HG03439 (cell line): ENCODE results near the gene SWSAP1.
"Not testable (repeated sequence)": the region's sequence is repeated elsewhere in the genome, so short reads cannot be mapped to it uniquely, and the experiment has no call there.

ENCODE experiments used
- ATAC-seq: cut with Tn5 transposase; IDR thresholded peaks from one replicate; pipeline ENCODE4 v1.9.1; 2021; ENCODE audit warnings: mild to moderate bottlenecking, moderate library complexity; ENCODE audit not compliant: unreplicated experiment

The SWSAP1 gene

DNA sequence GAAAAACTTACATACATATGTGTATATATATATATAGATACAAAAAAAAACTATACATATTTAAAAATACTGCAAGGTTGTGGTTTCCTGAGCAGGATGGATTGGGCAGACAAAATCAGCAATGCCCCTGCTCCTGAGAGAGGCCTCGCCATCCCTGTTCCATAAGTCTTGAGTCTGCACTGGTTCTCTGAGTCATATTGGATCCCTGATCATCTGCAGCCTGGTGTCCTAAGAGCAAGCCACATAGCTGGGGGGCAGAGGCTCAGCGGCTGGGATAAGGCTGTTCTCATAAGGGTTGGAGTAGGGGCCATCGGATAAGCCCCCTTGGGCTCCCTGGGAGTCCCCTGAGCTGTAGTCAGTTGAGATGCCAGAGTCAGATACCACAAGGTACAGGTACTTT is 3.3 kb downstream of the SWSAP1 start:
- ATAC-seq: no peak

DNA sequence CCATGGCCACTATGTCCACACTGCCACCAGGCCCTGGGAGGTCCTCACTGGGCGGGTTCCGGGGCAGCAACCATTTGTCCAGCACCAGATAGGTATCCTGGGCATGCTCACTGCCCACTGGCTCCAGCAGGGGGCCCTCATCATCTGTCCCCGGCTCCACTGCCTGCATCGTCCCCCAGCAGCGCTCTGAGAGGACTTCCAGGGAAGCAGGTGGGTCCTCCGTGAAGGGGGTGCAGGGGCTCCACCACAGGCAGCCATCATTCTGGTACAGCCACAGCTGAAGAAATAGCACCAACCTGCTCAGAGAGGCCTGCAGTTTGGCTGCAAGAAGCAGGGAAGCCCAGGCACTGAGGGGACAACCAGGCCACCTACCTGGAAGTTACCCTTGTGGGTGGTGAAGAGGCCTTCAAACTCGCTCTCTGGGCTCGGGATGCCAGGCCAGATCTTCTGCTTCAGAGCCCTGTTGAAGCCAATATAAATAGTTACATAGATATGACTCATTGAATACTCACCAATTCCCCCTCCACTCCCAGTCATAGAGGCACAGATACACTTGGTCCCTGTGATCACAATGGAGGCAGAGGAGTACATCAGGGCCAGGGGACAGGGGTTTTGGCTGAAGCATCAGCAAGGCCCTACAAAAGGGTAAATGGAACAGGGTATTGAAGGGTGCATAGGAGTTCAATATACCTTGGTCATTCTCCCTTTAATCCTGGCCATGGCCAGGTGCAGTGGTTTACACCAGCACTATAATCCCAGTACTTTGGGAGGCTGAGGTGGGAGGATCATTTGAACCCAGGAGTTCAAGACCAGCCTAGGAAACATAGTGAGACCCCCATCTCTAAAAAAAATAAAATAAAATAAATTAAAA is 4.1 kb downstream of the SWSAP1 start:
- ATAC-seq: no peak

DNA sequence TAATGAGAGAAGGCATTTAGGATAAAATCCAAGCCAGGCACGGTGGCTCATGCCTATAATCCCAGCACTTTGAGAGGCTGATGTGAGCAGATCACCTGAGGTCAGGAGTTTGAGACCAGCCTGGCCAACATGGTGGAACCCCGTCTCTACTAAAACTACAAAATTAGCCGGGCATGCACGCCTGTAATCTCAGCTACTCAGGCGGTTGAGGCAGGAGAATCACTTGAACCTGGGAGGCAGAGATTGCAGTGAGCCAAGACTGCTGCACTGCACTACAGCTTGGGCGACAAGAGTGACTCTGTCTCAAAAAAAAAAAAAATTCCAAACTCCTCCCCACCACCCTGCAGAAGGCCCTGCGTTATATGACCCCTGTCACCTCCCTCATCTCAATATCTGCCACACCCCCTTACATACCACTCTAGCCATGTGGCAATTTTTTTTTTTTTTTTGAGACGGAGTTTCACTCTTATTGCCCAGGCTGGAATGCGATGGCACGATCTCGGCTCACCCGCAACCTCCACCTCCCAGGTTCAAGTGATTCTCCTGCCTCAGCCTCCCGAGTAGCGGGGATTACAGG is 4.9 kb downstream of the SWSAP1 start:
- ATAC-seq: not testable (repeated sequence)

DNA sequence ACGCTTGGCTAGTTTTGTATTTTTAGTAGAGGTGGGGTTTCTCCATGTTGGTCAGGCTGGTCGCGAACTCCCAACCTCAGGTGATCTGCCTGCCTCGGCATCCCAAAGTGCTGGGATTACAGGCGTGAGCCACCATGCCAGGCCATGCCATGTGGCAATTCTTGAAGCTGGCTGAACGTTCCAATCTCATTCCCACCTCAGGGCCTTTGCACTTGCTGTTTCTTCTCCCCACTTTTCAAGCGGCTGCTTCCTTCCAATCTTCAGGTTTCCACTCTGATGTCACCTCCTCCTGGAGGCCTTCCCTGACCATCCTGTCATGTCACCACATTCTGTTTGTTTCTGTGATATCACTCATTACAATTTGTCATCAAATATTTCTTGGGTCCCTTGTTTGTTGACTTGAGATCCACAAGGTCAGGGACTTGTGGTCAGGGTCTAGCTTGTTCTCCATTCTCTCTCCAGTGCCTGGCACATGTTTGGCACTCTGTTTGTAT is 5.4 kb downstream of the SWSAP1 start:
- no peak for ATAC-seq

DNA sequence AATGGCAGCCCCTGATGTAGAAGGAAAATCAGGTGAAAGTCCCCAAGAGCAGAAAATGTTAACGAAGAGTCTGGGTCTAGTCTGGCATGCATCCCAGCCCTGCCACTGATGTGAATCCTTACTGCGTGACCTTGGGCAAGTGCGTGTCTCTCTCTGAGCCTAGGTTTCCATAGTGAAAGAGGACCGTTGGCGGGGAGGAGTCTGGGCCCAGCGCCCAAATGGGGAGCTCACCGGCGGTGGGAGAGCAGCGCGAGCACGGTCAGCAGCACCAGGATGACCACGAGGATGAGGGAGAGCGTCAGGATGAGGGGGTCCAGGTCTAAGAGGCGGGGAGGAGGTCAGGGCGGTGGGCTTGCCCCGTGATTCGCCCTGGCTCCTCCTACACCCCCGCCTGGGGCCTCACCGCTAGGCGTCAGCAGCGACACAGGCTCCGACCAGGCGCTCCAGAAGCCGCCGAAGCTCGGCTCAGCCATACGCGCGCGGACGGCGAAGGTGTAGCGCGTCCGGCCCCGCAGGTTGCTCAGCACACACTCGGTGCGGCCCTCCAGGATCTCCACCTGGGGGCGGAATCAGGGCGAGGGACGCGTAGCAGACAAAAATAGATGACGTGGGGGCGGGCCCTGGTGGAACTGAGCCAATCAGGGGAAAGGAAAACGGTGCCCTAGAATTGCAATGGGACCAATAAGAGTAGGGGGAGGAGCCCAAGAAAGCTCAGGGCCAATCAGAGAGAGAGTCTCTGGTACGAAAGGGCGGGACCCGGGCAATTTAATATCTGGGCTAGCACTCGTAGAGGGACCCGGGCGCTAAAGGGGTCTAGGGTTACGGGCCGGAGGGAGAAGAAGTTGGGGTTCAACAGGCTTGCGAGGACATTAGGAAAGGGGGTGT is 6.4 kb downstream of the SWSAP1 start:
- ATAC-seq: peak; percentile 64

DNA sequence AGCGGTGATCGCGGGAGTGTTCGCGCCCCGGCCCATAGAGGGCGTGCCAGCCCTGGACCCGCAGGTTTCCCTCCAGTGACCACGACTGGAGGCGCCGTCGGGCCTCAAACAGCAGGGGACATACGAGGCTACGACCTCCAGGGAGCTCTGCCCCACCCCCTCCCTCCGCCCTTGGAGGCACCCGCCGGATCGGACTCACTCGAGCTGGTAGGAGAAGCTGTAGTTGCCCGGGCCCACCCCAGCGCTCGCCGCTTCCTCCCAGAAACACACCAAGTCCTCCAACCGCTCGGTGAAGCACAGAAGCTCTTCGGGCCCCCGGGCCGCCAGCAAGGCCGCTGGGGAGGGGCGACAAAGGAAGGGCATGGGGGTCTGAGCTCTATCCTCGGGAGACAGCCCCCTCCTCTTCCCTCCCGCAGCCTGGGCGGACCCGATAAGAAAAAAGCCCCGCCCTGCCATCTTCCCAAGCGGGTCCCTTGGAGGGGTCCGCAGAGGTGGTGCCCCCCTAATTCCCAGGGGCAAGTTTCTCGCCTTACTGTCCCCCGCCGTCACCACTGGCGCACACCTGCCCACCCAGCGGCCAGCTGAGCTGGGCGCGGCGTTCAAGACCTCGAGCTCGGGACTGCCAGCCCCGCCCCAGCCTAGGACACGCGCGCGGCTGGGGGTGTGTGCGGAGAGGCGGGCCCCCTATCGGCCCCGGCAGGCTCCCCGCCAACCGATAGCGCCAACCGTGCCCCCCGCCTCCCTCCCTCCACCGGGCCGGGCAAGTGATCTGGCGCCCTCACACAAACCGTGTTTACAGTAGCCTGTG is 8.6 kb downstream of the SWSAP1 start:
- ATAC-seq: no peak

DNA sequence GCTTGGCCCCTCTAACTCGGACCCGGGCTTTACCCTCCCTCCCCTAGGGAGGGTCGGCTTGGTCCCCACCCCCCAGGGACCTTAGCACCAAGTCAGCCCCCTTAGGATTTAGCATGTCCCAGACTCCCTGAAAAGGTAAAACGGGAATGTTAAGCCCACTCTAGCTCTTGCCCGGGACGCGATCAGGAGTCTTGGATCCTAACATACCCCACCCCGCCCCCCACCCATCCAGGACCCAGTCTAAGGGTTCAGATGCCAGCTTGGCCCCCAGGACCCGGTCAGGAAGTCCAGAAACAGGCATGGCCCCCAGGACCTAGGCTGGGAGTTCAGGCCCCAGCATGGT is 9.2 kb downstream of the SWSAP1 start:
- no peak for ATAC-seq

DNA sequence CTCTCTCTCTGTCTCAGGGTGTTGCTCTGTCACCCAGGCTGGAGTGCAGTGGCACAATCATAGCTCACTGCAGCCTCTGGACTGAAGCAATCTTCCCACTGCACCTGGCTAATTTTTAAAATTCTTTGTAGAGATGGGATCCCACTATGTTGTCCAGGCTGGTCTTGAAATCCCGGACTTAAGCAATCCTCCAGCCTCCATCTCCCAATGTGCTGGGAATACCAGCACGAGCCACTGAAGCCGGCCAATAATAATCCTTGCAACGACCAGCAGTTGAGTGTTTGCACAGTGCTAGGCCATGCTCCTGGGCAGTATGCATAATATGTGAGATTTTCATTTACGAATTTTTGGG is 10.3 kb downstream of the SWSAP1 start:
- ATAC-seq: no peak

DNA sequence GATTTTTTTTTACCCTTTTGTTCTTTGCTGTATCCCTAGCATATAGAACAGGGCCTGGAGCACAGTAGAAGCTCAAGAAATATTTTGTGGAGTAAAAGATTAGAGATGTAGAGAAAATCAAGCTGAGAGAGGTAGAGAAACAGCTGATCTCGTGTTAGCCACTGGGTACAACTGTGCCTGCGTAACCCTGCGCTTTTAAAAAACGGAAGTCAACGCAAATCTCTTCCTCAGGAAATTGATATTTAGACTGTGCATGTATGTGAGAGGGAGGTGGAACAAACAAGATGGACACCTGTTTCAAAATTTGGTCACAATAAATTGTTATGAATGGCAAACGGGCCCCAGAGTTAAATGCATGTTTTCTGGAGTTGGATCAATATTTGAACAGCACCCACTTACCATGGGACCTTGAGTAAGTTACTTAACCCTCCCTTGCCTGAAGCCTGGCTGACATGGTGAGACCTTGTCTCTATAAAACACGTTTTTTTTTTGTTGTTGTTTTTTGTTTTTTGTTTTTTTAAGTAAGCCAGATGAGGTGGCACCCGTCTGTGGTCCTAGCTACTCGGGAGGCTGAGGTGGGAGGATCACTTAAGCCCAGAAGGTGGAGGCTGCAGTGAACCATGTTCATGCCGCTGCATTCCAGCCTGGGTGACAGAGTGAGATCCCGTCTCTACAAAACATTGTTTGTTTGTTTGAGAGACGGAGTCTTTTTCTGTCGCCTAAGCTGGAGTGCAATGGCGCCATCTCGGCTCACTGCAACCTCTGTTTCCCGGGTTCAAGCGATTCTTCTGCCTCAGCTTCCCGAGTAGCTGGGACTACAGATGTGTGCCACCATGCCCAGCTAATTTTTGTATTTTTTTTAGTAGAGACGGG is 12.9 kb downstream of the SWSAP1 start:
- ATAC-seq: no peak

DNA sequence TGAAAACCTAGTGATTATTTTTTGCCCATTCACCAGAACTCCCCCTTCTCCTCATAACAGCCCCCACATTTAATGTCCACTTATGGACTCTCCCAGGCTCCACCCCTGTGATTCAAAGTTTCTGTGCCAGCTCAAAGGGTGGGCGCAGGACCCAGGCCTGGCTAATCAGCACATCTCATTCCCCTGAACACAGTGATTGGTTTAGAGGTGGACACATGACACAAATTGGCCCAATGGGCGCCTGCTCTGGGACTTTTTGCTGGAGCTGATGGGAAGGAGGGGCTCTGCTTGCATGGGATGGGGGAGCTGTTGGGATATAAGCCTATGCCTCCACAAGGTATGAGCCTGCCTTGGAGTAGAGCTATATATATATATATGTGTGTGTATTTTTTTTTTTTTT is 15.9 kb downstream of the SWSAP1 start:
- no peak for ATAC-seq

DNA sequence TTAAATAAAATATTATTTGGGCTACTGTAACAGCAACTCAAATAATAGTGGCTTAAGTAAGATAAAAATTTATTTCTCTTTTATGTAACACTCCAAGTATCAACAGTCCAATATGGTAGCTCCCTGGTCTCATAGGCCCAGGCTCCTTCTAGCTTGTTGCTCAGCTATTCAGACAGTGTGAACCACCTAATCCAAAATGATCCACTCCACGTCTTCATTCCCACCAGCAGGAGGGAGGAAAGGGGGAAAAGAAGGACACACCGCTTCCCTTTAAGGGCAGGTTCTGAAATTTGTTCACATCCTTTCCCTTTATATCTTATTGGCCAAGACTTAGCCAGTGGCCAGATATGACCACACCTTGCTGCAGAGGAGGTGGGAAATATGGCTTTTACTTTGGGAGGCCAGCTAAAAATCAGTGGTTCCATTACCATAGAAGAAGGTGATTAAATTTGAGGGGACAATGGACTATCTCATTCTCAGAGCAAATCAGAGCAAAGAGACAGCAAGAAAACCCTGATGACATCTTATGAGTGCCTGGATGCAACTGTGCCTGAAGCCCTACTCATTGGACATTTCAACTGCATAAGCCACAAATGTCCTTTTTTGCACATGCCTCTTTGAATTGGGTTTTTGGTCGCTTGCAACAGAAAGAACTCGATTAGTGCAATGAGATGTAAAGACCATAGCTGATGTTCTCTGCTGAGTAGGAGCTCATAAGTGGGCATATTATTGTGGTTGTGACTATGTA is 16.6 kb downstream of the SWSAP1 start:
- ATAC-seq: no peak

DNA sequence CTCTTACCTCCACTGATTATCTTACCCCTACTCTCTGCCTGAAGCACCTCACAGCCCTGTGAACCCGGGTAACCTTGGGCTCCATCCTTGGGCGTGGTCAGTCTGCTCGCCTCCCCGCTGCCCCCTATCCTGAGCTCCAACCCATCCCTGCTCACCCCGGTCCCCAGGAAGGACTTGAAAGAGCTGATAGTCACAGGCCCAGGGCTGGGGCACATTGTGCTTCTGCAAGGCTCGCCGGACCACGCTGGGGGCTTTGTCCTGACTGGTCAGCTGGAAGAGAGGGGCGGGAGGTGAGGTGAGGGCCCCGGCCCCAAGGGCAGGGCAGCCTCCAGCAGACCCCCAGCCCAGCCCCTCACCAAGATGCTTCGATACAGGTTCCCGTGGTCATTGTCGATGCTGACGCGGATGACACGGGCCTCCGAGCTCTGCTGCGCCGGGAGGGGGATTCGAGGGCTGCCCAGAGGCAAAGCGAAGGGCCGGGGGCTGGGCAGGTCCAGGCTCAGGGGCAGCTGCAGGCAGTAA is 22.7 kb downstream of the SWSAP1 start:
- no peak for ATAC-seq

DNA sequence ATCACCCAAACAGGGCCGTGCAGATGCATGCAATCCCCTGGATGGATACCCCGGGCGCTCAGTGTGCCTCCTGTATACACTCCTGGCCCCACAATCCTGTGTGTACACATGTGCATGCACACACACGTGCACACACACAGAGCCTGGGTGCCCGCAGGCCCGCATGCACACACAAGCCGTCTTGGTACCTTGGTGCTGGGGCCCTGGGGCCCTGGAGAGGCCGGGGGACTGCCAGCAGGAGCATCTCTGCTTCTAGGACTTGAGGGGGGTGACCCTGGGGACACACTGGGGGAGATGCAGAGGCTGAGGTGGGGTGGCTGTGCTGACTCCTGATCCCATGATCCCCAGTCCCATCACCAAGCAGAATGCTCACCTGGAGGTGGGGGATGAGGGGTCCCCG is 25.2 kb downstream of the SWSAP1 start:
- ATAC-seq: no peak

DNA sequence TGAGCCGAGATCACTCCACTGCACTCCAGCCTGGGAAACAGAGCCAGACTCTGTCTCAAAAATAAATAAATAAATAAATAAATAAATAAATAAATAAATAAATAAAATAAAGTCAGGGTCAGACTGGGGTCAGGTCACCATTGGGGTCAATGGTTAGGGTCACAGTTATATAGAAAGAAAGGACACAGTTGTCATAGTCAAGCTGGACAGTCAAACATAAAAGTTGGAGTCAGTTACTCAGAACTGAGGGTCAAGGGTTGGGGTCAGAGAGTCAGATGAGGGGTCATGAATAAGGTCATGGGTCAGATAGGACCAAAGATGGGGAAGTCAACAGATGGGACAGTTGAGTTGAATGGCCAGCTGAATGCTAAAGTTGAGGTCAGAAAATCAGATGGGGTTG is 26.3 kb downstream of the SWSAP1 start:
- ATAC-seq: no peak

DNA sequence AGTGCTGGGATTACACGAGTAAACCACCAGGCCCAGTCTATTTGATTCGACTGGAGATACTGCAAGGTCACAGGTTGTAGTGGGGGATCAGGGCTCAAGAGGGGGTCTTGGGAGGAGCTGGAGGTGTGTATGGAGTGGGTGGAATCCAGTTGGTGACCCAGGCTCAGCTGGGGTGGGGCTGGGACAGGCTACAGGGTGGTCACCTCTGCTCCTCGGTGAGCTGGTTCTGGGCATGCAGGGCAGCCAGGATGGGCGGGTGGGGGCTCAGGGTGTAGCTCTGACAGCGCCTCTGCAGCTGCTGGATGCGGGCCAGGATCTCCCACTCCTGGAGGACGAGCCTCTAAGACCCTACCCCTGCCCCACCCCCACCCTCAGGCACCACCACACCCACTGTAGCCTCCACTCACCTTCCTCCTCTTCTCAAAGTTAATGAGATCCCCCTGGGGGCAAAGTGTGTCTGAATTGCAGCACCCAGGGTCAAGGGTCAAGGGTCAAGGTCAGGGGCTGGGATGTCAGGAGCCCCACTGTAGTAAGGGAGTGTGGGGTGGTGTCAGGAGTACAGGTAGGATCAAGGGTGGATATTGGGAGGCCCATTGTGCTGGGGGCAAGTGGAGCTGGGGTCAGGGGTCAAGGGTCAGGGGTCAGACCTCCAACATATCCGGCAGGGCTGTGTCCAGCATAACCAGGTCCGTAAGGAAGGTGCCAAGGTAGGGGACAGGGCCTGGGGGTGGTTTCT is 27.5 kb downstream of the SWSAP1 start:
- no peak for ATAC-seq

DNA sequence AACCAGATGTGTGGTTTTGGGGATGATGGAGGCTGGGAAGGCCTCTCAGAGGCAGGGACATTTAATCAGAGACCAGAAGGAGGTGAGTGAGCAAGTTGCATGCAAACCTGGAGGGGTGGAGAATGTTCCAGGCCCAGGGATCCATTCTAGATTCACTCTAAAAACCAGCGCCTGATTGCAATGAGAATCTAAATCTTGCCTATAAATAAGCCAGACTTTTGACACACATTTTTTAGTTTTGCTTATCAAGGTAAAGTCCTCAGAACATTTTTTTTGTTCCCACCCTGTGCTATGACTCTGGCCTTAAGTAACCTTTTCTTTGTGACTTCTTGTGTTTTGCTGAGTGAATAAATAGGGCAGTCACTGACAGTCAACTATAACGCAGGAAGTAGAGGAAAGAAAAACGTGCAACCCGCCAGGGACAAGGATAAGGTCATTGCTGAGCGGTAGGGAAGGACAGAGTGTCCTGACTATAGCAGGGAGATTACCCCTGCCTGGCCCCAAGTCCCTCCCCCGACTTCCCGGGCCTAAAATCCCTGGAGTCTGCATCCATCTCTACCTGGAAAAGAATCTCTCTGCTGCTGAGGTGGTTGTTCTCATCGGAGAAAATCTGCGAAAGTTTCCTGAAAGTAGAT is 30.2 kb downstream of the SWSAP1 start:
- ATAC-seq: no peak

DNA sequence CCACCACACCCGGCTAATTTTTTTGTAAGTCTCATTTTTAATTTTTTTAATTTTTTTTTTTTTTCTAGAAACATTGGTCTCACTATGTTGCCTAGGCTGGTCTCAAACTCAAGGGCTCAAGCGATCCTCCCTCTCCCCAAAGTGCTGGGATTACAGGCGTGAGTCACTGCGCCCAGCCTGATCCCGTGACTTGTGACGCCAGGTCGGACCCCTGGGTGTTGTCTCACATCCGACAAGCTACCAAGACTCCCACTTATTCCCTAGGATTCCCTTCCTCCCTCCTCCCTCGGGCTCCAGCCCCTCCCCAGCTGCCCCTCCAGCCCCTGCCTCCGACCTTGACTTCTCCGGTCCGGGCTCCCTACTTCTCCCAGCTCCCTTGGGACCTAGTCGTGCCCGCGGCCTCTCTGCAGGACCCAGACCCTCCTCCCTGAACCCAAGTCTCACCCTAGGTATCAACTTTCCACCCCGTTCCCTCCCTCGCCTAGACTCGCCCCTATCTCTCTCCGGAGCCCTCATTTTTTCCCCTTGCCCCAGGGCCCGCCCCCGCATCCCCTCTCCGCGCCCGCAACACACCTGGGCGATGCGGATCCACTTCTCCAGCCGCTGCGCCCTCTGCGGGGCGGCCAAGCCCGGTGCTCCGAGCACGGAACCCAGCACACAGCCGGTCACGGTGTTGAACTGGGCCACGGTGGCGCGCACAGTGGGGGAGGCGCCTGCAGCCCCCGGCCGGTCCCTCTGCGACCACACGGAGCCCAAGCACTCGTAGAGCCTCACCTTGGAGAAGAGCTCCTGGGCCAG is 31.6 kb downstream of the SWSAP1 start:
- ATAC-seq: no peak
